Measurements from ENCODE around the gene HTRA3. TPM values are rescaled to one million over a fixed set of nuclear protein-coding genes. Genes with fewer than 3 reads are reported as not detected.
"Not testable (repeated sequence)": the region's sequence is repeated elsewhere in the genome, so short reads cannot be mapped to it uniquely, and the experiment has no call there.

HTRA3 gene
- total RNA-seq, 2 donors from 2014 or later: 48.5 to 78.2 TPM

DNA sequence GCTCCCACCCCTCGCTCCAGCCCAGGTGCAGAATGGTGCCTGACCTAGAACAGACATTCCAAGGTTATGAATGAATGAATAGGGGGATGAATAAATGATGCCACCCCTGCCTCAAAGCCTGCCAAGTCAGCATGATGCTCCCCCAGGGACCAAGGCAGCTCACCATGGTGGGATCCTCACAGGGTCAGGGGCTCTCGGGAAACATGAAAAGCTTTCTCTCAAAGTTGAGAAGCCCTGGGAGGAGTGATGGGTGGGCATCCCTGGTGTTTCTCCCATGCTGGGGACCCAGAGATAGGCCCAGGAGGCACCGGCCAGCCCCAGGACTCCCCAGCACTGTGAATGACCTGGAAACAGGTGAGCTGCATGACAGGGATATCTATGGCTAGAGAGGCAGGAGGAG, 58.9 kb downstream of the HTRA3 start:
- ATAC-seq: no peak
- intact Hi-C loops (cut with DNase I): no loop called here
- DNase-seq: no peak

DNA sequence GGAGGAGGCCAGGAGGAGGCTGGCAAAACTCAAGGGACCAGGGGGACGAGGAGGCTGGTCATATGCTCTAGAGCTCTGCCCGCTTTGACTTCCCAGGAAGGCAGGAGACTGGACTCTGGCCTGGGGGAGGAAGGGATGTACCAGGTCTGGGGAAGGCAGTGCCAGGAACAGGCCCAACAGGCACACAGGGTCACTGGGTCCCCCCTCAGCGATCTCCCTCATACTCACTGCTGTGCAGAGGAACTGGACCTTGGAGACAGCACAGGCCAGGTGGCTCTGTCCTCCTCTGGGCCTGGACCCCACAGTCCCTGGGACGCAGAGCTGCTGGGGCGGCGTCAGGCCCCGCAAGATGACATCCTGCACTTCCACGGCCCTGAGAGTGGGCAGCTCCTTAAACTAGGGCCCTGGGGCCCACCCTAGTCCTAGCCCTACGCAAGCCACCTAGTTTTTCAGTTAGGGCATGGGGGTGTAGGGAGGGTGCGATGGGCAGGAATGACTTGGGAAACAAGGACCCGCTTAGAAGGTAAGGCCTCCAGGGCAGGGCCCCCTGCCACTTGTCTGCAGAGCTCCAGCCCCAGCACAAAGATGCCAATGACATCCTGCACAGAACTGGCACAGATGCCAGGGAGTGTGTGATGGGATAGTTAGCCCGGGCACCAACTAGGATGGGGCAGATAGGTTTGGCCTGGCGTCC, 59.5 kb downstream of the HTRA3 start:
- intact Hi-C loops (cut with DNase I): no loop called here
- DNase-seq (no peak), ATAC-seq (no peak)

DNA sequence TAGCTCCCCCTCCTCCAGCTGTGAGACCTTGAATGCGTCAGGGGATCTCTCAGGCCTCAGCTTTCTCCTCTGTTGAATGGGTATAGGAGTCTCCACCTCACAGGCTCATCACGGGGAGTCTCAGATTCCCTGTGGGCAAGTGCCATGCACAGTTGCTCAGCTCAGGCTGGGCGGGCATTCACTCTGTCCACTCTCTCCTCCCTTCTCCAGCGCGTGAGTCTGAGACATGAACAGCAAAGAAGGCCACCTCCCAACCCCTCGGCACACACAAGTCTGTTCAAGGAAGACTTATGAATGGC, 60.0 kb downstream of the HTRA3 start:
- DNase-seq (no peak), ATAC-seq (no peak)
- intact Hi-C loops (cut with DNase I): no loop called here

- DNase-seq (no peak), ATAC-seq (peak; percentile 24 to 27)
- intact Hi-C loops (cut with DNase I): no loop called here
These were observed 60.6 kb downstream of the HTRA3 start for GRCh38 chr4:8329859-8330761.

DNA sequence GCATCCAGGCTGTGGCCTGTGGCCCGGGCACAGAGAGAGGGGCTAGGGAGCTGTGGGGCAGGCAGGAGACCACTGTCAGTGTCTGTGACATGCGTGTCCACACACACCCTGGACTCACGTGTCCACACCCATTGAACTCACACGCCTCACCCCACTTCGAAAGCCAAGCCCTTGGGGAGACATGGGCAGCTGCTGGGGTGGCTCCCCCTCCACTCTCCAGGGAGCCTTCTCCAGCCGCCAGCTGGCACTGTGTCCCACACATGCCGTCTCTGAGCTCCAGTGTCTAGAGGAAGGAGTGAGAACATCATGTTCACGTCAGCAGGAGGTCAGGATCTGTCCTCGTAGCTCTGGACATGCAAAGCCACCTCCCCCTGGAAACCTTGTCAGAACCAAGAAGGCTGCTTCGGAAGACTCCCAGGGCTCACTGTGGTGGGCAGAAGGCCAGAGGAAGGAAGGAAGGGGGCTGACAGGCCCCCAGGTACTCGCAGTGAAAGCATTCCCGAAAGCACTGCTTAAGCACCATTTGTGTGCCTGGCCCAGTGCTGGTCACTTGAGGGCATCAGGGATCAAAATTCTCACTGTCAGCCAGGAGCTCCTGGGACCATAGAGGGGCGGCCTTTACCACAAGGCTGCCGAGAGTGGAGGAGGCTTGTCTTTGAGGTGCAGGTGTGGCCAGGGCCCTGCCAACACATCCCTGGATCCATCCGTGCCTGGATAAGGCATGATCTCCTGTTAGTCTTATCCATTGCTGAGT, 61.4 kb downstream of the HTRA3 start:
- intact Hi-C loops (cut with DNase I): no loop called here
- ATAC-seq (peak; percentile 91 to 94), DNase-seq (peak; percentile 68)

- ATAC-seq (no peak), DNase-seq (no peak)
- intact Hi-C loops (cut with DNase I): no loop called here
These were observed 62.0 kb downstream of the HTRA3 start for GRCh38 chr4:8331575-8331955.

DNA sequence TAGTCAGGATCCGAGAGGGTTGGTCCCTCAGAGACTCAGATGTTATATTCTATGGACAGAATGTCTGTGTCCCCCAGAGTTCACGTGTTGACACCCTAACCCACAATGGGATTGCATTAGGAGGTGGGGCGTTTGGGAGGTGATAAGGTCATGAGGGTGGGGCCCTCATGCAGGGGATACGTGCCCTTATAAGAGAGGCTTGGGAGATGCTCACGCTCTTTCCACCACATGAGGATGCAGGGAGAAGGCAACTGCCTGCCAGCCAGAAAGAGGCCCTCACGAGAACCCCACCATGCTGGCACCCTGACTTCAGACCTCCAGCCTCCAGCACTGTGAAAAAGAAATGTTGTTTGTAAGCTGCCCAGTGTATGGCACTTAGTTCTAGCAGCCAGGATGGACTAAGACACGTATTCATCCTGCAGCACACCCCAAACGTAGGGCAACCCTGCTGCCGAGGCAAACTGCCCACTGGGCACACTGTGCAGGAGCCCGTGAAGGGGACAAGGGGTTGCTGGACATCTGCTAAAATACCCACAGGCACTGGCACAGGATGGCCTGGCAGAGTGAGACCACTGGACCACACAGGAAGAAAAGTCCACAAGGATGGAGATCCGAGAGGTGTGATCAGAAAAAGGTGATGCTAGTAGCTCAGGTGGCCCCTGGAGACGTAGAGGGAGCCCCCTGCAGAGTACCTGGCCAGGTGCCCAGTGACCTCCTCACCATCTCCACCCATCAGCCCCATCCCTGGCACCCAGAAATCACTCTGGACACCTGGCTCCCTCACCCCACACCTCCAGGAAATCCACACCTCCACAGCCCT, 62.7 kb downstream of the HTRA3 start:
- DNase-seq (no peak), ATAC-seq (no peak)
- intact Hi-C loops (cut with DNase I): no loop called here

DNA sequence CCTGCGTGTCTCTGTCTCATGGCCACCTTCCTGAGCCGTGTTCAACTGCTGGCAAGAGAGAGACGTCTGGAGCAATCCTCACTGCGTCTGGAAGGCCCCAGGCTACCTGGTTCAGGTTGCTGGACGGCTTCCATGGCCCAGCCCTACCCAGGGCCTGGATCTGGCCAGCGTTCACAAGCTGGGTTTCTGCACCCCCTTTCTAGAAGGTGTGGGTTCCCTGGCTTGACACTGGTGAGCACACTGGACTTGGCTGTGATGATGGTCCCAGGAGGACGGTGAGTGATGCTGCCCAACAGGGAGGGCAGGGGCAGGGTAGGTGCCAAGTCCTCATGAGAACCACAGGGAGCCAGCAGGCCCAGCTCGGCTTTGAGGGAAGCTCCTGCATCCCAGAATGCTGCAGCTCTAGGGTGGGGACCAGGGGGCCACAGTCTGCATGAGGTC, 63.4 kb downstream of the HTRA3 start:
- DNase-seq (no peak), ATAC-seq (no peak)
- intact Hi-C loops (cut with DNase I): no loop called here

- ATAC-seq (no peak), DNase-seq (no peak)
- intact Hi-C loops (cut with DNase I): no loop called here
These were observed 64.3 kb downstream of the HTRA3 start for GRCh38 chr4:8333726-8334460.

DNA sequence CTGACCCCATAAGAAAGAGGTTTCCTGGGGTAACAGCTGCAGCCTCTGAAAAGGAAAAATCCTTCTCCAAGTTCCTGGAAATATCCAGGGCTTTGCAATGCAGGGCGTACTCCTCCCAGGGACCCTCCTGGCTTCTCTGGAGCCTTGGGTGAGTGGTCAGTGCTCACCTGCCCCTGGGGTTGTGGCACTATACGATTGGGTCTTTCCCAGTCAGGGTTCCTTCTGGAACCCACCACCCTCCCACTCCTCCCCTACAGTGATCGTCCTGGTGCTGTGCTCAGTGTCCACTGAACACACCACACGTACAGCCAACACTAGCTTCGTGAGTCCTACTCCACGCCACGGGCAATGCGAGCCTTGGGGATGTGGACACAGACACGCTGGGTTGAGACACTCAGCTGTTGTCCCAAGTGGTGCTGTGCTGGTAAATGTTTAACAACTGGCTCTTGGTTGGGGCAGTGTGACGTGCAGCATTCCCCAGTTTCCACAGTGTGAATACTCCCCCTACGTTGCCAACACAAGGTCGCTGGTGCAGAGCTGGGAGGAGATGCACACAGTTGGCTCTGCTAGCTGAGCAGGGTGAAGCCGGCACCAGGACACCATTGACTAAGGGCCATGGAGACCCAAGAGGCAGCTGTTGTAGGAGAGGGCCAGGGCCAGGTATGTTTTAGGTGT, 65.4 kb downstream of the HTRA3 start:
- intact Hi-C loops (cut with DNase I): no loop called here
- no peak for ATAC-seq
- no peak for DNase-seq

DNA sequence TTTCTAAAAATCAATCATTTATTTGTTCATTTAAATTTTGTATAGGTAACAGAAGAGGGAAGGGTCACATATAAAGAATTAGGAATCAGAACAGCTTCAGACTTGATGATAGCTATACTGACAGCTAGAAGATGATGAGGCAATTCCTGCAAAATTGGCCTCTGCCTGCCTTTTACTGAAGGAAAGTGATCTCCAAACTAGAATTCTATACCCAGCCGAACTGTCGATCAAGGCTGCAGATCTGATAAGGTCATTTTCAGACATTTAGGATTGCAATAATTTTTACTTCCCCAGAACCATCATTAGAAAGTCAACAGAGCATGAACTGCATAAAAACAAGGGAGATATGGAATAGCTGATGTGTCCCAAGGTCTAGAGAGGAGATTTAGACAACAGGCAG, 66.3 kb downstream of the HTRA3 start:
- DNase-seq (no peak), ATAC-seq (no peak)
- intact Hi-C loops (cut with DNase I): no loop called here

- intact Hi-C loops (cut with DNase I): no loop called here
- no peak for ATAC-seq
- no peak for DNase-seq
These were observed 67.0 kb downstream of the HTRA3 start for GRCh38 chr4:8336412-8337075.

DNA sequence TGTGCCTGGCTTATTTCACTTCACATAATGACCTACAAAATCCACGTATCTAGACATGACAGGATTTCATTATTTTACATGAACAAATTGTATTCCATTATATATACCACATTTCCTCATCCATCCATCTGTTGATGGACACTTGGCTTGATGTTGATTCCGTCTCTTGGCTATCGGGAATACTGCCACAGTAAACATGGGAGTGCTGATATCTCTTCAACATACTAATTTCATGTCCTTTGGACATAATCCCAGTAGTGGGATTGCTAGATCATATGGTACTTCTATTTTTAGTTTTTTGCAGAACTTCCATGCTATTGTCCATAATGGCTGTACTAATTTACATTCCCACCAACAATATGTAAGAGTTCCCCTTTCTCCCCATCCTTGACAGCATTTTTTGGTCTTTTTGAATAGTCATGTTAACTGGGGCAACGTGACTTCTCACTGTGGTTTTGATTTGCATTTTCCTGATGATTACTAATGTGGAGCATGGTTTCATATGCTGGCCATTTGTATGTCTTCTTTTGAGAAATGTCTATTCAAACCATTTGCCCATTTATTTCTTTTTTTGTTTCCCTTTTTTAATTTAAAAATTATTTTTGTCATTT, 68.9 kb downstream of the HTRA3 start:
- DNase-seq (no peak), ATAC-seq (no peak)
- intact Hi-C loops (cut with DNase I): no loop called here

- intact Hi-C loops (cut with DNase I): no loop called here
- DNase-seq (peak; percentile 85), ATAC-seq (peak; percentile 93 to 96)
These were observed 71.3 kb downstream of the HTRA3 start for GRCh38 chr4:8340781-8341241.

- intact Hi-C loops (cut with DNase I); ATAC-seq; DNase-seq: not testable (repeated sequence)
These were observed 71.7 kb downstream of the HTRA3 start for GRCh38 chr4:8341281-8341680.

GRCh38 chr4:8341691-8342090, 72.1 kb downstream of the HTRA3 start:
- intact Hi-C loops (cut with DNase I): no loop called here
- peak; percentile 67 for DNase-seq
- peak; percentile 66 to 79 for ATAC-seq

DNA sequence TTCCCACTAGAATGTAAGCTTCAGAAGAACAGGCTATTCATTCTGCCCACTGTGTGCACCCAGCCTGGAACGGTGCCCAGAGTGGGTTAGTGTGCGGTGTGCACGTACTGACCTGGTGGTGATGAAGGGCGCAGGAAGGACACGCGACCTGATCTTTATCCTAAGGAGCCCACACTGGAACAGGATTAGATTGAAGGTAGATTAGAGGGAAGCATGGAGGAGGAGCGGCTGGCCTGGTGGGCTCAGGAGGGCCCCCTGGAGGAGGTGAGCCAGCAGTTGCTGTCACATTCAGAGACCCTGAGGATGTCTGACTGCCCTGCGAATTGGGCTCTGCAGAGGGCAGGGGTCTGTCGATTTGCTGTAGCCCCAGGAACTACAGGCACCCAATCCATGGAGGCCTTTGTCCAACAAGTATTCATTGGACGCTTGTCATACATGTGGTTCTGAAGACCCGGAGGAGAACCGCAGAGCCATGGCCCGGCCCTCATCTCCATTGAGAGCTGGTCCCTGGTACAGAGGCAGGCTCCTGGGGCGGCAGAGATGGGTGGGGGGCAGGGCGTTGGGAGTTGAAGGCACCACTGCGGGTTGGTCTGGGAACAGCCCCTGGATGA, 73.2 kb downstream of the HTRA3 start:
- intact Hi-C loops (cut with DNase I): no loop called here
- ATAC-seq (no peak), DNase-seq (no peak)
